GM18858 (cell line): ENCODE results near the gene ZNF793.

Source experiments
- ATAC-seq: cut with Tn5 transposase; IDR thresholded peaks from one replicate; pipeline ENCODE4 v1.9.1; 2021; ENCODE audit not compliant: unreplicated experiment

ZNF793 gene

DNA sequence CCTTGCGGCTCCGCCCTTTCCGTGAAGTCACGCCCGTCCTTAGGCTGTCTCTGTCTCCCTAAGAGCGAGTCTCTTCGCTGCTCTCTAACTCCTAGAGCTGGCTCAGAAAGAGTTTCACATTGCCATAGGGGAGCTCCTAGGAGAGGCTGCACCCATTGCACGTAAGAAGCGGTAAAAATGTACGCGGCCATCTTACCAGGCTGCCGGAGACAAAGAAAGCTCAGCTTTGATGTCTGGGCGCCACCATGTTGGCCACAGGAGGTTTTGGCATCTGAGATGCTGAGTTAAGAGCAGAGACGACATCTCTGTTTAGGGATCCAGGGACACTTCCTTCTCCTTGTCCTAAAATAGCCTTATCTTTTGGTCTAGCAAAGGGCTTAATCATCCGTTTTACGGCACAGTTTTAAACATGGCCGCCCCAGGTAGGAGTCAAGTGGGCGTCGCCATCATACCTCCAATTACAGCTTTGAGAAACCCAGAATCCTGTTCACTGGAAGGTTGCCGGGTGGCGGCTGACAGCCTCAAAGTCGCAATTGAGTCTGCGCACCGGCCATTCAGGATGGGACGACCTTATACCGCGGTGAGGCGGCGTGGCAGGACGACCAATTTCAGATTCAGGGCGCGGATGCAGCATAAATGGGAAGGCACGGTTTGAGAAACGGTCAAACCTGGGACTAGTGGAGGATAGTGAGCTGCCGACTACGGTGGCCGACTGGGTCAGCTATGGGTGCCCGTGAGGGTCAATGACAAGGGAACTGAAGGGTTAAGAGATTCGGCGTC is at the start of gene ZNF793:
TSS of gene ZNF793 (plus strand) at position 553 of the 780 bp plus-strand sequence. CDS start 16,501 bp downstream, outside the sequence.
- ATAC-seq, result no peak

DNA sequence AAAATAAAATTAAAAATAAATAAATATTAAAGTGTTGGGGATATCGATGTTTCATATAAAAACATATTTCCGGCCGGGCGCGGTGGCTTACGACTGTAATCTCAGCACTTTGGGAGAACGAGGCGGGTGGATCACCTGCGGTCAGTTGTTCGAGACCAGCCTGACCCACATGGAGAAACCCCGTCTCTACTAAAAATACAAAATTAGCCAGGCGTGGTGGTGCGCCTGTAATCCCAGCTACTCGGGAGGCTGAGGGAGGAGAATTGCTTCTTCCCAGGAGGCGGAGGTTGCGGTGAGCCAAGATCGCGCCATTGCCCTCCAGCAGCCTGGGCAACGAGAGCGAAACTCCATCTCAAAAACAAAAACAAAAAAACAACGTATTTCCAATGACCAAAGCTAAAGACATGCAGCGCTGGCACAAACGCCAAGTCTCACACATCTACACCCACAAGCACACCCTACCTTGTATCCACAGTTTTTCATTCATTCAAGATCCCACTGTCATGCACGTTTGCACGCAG is 40.4 kb upstream of the ZNF793 start:
- ATAC-seq, result no peak

DNA sequence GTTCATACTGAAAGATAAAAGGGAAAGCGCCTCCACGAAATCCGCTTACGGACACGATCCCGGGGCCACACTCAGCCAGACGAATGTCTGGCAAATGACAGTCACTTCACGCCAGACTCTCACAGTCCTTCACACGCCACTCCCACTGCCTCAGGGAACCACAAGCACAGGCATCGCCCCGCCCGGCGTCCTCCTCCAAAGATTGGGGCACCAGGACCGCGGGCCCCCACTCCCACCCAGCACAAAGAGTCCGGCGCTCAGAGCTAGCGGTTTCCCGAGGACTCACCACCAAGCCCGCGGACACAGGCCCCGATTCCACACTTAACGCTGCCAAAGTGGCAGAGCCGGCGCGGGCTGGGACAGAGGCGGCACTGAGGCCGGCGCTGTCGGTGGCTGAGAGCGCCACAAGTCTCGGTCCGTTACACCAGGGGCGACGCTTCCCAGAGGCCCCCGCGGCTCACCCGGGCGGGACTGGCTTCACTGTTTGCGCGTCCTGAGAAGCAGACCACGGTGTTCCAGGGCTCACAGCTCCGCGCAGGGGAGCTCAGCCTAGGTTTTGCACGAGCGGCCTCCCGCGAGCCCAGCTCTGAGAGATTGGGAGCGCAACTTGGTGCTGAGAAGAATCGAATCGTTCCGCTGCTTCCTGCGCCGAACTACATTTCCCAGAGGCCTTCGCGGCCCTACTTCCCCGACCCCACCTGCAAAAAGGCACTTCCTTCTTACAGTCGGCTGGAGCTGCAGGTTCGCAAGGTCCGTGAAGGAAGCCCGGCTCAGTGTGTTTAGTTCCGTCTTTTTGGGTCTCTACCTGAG is 39.7 kb upstream of the ZNF793 start, which contains the start of gene ZNF569:
TSS of gene ZNF569 (minus strand) at position 647 of the 810 bp plus-strand sequence. CDS start 22,523 bp downstream, outside the sequence.
- ATAC-seq, result peak; percentile 45

DNA sequence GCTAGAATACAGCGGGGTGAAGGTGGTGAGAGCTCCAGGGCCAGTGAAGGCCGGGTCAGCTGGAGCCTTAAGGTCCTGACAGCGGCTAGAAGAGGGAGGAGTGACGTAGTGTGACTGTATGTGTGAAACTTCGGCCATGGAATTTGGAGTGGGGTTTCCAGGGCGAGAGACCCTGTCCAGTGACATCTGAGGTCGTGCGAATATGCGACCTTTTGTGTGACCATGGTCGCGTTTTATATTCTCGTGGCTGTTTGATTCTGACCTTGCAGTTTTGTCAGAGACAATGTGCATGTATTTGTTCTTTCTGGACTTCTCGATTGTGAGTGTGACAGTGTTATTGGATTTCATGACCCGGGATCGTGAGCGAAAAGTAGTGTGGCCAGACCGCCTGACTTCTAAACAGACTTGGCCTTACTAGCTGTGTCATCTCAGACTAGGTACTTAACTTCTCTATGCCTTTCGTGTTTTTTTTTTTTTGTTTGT is 39.1 kb upstream of the ZNF793 start:
- no peak for ATAC-seq

DNA sequence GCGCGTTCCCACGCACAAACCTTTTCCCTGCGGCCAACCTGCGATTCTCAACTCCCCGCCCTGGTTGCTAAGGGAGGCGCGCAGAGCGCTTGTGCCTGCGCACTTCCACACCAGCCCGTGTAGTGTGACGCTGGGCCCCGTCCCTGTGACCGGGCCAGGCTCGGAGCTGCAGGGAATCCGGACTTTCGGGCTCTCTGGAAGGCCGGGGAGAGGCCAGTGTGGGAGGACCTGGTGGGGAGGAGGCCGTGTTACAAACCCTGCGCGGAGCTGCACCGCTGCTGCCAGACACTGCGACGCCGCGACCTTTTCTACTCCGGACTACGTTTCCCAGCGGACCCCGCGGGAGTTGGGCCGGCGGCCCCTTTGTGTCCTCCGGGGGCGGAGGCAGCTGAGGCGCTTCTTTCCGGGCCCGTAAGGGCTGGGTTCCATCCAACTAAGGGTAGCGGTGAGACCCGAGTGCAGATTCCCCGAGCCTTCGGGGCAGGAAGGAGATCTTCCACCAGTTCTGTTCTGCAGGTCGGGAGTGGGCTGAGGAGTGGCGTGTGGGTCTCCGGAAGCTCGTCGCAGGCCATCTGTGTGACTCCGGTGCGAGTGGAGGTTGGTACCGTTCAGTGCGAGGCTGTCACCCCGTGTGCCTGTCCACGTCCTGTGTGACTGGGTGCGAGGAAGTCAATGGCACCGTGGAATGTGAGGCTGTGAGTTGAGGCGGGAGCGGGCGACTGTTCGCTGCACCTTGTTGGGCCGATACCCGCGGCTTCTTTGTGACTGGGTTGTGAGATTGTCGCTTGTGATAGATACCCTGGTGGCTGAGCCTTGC is 37.6 kb upstream of the ZNF793 start, which contains the start of gene ZNF570:
TSS of gene ZNF570 (plus strand) at position 396 of the 817 bp plus-strand sequence. CDS start 999 bp downstream, outside the sequence.
- ATAC-seq, result no peak

DNA sequence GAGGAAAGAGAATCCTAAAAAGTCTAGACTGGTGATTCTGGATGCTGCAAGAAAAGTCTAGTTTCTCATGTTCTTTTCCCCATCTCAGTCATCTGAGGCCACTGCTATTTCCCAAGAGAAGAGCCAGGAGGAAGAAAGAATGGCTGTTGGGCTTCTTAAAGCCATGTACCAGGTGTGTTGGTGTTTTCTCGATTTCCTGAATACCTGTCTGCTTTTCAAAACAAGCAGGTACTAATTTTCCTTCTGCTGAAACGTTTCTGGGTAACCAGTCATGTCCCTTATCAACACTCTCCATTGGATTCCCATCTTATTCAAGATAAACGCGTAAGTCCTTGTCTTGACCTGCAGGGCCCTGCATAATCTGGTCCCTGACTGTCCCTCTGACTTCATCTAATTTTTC is 36.5 kb upstream of the ZNF793 start:
- no peak for ATAC-seq

DNA sequence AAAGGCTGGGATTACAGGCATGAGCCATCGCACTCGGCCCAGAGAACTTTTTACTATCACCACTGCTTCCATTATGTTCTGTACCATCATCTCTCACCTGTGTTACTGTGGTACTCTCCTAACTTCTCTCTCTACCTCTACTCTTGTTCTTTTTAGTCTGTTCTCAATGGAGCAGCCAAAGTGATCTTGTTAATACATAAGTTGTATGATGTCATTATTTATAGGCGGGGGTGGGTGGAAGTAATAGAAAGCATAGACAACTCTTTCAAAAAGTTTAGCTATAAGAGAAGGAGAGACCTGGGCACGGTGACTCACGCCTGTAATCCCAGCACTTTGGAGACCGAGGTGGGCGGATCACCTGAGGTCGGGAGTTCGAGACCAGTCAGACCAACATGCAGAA is 34.6 kb upstream of the ZNF793 start:
- ATAC-seq, result no peak

DNA sequence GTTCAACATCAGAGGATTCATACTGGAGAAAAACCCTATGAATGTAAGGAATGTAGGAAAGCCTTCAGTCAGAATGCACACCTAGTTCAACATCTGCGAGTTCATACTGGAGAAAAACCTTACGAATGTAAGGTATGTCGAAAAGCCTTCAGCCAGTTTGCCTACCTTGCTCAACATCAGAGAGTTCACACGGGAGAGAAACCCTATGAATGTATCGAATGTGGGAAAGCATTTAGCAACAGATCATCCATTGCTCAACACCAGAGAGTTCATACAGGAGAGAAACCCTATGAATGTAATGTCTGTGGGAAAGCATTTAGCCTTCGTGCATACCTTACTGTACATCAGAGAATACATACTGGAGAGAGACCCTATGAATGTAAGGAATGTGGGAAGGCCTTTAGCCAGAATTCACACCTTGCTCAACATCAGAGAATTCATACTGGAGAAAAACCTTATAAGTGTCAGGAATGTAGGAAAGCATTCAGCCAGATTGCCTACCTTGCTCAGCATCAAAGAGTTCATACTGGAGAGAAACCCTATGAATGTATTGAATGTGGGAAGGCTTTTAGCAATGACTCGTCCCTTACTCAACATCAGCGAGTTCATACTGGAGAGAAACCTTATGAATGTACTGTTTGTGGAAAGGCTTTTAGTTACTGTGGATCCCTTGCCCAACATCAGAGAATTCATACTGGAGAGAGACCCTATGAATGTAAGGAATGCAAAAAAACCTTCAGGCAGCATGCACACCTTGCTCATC is 22.2 kb upstream of the ZNF793 start:
- ATAC-seq, result no peak

DNA sequence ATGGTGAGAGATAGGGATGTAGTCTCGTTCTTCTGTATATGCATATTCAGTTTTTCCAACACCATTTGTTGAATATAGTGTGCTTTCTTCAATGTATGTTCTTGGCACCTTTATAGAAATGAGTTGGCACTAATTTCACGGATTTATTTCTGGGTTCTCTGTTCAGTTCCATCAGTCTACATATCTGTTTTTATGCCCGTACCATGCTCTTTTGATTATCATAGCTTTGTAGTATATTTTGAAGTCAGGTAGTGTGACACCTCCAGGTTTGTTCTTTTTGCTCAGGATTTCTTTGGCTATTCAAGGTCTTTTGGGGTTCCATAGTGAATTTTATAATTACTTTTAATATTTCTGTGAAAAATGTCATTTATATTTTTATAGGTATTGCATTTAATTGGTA is 14.5 kb upstream of the ZNF793 start:
- no peak for ATAC-seq

DNA sequence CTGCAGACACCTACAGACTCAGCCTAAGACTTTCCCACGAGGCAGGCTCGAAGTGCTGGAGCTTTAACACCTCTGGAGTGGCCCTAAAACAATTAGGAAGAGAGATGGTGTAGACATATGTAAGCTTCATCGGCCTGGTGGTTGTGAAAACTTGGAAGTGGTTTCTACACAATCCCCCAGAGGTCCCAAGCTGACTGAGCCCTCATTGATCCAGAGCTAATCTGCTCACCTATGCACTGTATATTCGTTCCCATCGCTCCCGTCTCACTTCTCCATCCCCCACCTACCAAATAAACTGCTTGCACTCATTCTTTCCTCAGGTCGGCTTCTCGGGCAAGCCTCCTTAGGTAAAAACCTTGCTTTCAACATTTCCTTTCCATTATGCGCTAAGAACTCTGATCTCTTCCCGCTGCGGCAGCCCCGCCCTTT is 767 bp upstream of the ZNF793 start:
- ATAC-seq, result no peak

DNA sequence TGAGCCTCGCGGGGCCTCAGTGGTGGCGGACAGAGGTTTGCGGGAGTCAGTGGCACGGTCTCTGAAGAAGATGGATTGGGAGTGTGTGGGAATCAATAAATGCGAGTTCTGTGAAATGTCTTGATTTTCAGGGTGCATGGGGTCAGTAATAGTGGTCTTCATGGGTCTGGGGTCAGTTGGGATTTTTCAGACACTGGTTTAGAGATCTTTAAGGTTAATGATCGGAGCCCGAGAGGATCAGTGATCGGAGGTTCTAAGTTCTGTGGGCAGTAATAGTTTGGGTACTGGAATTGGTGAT is 377 bp downstream of the ZNF793 start:
- ATAC-seq, result no peak

DNA sequence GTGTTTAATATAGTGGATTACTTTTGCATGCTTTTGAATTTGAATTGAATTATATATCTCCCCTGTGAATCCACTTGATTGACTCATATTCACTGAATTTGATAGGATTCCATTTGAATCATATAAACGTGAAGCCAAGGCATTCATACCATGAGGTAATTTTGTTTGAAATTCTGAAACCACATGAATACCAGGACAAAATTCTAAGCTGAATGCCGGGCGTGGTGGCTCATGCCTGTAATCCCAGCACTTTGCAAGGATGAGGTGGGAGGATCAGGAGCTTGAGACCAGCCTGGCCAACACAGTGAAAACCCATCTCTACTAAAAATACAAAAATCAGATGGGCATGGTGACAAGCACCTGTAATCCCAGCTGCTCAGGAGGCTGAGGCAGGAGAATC is 4.4 kb downstream of the ZNF793 start:
- ATAC-seq, result no peak

DNA sequence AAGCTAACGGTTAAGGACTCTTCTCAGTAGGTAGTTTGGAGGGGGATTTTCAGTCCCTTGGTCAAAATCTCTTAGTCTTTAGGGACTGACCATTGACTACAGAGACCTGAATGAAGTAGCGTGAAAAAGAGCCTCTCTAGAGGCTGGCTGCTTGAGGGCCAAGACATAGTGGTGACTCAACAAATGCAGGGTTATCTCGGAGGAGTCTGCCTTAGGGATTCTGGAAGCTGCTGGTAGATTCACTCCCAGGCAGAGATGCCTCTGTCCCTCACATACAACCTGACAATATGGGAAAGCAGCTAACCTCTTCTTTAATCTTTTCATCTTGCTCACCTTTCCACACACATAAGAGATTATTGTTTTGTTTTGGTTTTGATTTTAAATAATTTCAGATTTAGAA is 5.1 kb downstream of the ZNF793 start:
- ATAC-seq, result no peak

DNA sequence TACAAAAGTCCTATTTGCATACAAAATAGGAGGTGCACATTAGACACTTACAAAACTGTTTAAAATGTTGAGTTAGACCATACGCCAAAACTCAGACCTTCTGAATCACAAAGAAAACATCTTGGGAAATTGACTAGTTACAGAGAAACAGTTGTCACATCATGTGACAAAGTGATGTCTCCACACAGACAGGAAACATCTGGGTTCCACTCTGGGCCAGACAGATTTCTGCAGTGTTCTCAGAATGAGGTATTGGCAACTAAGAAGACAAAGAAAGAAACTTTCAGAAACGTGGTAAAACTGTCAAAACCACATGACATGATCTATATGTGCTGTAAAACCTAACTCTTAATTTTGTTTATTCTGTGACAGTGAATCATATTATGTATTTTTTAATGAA is 6.7 kb downstream of the ZNF793 start:
- ATAC-seq, result no peak

DNA sequence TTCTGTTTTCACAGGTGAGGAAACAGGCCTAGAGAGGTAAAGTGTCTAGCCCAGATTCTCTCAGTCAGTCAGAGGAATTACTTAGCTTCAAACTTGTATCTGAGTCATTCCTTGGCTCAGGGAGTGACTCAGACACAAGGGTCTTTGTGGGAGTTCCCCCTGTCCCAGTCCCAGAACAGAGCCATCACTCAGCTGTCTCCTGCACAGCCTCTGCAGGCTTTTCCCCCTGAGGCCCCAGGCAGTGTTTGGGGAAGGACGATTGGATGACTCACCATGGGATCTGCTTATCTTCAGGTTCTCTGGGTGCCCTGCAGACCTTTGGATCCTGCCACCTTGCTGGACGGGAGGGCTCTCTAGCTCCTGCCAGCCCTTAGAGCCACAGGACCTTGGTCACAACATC is 13.2 kb downstream of the ZNF793 start:
- ATAC-seq, result no peak

DNA sequence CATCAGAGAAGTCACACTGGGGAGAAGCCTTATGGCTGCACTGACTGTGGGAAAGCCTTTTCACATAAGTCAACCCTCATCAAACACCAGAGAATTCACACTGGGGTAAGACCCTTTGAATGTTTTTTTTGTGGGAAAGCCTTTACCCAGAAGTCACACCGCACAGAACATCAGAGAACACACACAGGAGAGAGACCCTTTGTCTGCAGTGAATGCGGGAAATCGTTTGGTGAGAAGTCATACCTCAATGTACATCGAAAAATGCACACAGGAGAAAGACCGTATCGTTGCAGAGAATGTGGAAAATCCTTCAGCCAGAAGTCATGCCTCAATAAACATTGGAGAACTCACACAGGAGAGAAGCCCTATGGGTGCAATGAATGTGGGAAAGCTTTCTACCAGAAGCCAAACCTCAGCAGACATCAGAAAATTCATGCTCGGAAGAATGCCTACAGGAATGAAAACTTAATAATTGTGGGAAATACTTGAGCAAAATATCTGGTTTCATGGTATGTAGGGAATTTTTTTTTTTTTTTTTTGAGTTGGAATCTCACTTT is 30.7 kb downstream of the ZNF793 start:
- no peak for ATAC-seq

DNA sequence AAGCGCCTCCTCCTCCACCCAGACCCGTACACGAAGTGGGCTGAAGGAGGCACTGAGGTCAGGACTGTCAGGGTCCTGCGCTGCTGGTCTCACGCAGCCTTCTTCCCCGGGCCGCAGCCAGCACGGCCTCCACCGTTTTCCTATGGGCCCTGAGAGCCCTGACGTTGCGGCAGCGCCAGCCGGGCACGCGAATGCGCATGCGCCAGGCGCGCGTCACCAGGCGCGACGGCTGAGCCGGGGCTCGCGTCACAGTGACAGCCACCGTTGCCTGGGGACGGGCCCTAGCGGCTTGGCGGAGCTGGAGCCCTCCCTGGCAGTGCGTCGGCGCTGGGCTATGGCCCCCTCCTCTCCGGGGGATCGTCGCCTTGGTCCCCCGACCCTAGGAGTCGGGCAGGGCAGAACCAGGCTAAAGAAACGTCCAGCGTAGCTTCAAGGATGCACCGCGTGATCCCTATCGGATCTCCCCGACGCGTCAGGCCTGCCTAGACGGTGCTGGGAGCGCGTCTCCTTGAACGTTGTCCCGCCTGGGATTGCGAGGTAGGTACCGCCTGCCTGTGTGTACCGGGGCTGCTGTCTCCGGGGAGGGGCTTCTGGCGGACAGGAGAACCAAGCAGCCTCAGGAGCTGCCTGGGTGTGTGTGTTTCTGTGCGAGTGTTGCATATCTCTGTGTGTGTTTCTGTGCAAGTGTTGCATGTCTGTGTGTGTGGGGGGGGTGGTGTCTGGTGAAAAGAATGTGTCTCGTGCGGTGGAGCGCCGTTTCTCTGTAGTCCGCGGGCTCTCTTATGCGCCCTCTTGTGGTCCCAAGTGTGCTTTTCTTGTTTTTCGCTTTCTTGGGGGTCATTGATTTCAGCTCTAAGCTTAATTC is 44.6 kb downstream of the ZNF793 start:
- ATAC-seq, result no peak

DNA sequence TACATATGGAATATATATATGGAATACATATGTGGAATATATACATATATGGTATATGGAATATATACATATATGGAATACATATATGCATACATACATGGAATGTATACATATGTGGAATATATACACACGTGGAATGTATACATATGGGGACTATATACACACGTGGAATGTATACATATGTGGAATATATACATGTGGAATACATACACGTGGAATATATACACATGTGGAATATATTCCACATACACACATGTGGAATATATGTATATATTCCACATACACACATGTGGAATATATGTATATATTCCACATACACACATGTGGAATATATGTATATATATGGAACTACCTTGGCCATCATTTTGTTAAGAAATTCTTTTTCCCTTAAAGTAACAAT is 56.8 kb downstream of the ZNF793 start:
- no peak for ATAC-seq
